Epidermal melanocyte (primary cell): ENCODE measurements around the gene IGFBP3.

Source experiments
- DNase-seq: peaks from one replicate; pipeline ENCODE4 v3.0.0; 2011; ENCODE audit warnings: low spot score; ENCODE audit not compliant: insufficient read length

IGFBP3 gene

DNA sequence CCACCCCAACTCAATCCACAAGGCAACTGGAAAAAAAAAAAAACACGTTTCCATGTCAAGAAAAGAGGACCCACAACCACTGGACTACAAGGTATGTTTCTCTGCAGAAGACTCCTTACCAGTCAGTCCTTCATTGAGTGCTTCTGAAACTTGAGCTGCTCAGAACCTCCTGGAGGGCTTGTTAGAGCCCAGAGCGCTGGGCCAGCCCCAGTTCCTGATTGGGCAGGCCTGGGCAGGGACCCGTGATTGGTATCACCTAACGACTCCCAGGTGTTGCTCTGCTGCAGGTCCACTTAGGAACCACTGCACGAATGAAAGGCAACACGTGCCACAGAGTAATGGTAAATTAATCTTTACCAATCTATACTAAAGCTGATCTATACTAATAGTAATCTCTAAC, 47.7 kb downstream of the IGFBP3 start:
- no peak for DNase-seq

DNA sequence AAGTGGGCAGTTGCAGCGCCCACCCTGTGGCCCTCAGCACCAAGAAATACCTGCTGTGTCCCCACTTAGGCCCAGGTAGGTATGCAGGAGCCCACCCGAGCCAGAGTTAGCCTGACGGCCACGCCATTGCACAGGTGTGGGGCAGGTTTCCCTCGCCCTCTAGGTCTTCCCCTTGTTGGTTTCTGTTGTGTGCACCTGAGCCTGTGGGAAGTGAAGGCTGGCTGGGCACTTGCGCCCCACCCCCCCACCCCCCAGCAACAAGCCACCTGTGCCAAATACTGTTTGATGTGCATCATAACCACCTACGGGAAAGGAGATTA, 48.1 kb downstream of the IGFBP3 start, which contains the start of gene CCDC201:
Gene CCDC201 (minus strand): TSS at position 48 of the 320 bp plus-strand sequence. CDS start 75 bp downstream, outside the sequence.
- no peak for DNase-seq

DNA sequence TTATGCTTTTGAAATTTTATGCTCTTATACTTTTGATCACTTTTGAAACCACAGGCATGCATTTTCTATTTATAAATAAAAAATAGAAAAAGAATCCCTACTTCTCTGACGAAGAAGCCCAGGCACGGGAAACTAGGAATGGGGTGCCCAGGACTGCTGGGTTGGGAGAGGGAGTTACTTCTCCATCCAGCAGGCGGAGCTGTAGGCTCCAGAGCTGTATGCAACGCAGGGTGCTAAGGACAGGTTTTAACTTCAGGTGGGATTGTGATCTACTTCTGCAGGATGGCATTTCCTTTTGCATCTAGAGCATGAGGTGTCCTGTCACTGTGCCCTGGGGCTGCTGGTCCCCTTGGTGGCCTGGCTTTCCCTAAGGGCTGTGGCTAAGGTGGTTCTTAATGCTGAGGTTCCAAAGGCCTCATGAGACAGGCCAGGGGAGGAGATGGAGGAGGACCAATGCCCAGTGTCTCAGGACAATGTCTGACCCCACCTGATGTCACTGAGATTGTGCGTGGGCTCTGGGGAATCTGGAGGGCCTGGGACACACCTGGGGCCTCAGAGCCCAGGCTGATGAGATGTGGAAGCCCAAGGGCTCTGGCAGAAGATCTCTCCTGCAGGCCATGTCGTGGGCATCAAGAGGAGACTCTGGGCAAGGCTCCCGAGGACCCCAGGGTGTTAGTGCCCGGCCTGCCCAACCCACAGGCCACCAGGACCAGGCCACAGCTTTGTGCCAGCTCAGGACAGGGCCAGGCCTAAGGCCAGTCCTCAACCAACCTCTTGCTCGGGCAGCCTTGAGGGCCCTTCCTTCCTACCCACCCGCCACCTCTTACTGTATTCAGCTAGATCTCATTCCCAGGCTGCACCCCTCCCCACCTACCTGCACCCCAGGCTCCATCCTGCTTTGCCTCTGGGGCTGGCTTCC, 48.7 kb downstream of the IGFBP3 start:
- peak; percentile 3 for DNase-seq

DNA sequence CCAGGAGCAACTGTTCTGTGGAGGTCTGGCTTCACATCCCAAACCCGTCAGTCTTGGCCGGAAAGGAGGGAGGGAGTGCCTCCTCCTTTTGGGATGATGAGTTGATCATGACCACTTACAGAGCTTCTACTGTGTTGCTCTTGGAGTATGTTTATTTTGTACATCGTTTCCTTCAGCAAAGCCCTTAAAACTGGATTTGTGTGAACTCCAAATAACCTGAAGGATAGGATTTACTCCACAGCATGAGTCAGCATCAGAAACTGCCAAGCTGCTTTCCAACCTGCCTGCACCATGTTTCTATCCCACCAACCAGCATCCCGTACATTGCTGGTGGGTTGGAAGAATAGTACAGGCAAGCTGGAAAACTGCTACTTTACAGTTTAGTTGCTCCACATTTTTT, 51.6 kb downstream of the IGFBP3 start:
- DNase-seq: no peak

DNA sequence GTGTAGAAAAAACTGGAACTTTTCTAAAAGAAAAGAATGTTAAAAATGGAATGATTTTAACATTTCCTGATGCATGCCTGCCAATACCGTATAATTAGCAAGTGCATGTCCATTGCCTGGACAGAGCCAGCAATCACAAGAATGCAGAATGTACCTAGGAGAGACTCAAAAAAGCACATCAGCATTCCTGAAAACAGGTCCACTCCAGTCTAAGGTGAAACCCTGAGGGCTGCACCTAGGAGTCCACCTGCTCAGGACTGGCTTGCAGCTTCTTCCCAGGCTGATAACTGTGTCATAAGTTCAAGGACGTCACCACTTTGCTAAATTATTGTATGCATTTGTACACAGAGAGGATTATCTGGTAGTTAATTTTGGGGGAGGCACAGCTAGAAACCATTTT, 53.6 kb downstream of the IGFBP3 start:
- no peak for DNase-seq

DNA sequence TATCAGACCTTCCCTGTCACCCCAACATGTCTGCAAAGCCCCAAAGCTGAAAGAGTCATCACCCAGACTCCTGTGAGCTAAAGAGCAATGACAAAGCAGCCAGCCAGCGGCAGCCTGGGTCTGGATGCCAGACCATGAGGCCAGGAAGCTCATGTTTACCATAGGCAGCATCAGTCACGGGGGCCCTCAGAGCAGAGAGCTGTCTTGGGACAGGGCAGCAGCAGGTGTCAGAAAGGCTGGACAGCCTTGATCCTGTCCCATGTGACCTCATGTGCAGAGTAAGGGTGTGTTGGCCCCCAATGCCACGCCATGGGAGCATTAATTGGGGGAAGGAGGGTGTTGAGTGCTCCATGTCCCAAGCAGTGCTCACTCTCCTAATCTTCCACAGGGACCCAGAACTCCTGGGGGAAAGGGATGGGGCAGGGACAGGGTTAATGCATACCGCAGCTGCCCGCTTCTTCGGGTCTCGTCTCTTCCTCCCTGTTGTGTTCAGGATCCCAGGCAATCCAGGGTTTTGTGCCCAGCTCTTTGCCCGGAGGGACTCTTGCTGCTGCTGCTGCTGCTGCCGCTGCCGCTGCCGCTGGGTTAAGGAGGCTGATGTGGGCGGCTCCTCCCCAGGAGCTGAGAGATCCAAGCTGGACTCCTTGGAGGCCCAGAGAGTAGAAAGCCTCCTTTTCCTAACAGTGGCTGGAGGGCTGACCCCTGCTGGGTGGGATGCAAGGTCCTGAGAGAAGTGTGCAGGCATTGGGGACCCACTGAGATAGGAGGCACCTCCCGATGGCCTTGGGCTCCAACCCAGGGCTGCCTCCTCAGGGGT, 55.3 kb downstream of the IGFBP3 start:
- peak; percentile 13 for DNase-seq

DNA sequence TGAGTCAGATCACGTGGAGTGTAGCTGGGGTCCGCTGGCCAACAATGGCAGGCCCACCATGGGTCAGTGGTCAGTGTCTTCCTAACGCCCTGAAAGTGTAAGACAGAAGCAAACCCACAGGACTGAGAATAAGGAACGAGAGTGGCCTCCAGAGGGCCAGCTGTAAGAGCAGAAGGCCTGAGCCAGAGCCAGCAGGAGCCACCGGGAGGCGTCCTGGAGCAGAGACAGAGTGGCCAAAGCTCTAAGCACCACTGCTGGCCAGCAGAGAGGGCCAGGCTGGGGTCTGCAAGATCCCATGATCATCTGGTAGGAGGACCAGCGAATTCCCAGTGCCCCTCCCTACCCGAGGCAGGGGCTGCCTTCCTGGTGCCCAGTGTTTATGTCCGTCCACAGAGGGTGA, 57.4 kb downstream of the IGFBP3 start:
- DNase-seq: peak; percentile 11
